Measurements from ENCODE around the gene FBXW9. TPM values are rescaled to one million over a fixed set of nuclear protein-coding genes. Genes with fewer than 3 reads are reported as not detected.

The FBXW9 gene
- total and polyA plus RNA-seq, 2 of the 13 experiments (the other 11 are each of a cell fraction or from before 2014, with no cell fraction given), result 5.7 to 6.1 TPM

GRCh38 chr19:12641456-12641855 is 55.0 kb downstream of the FBXW9 start (continued):
- TF ChIP-seq, protein P1, sequence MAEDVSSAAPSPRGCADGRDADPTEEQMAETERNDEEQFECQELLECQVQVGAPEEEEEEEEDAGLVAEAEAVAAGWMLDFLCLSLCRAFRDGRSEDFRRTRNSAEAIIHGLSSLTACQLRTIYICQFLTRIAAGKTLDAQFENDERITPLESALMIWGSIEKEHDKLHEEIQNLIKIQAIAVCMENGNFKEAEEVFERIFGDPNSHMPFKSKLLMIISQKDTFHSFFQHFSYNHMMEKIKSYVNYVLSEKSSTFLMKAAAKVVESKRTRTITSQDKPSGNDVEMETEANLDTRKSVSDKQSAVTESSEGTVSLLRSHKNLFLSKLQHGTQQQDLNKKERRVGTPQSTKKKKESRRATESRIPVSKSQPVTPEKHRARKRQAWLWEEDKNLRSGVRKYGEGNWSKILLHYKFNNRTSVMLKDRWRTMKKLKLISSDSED (CRISPR knock-in tag; IDR thresholded peaks at IDR 0.05), result no peak
- TF ChIP-seq FOSL1 (CRISPR knock-in tag; IDR thresholded peaks at IDR 0.05; ENCODE audit: borderline replicate concordance) (no peak), ASH2L (IDR thresholded peaks at IDR 0.05; ENCODE audit: insufficient read length, low read depth, low read length) (no peak), TCF7L2 (IDR thresholded peaks at IDR 0.05; ENCODE audit: low read depth, low read length) (no peak), SETDB1 (CRISPR knock-in tag; IDR thresholded peaks at IDR 0.05; ENCODE audit: borderline replicate concordance) (no peak), YEATS4 (CRISPR knock-in tag; IDR thresholded peaks at IDR 0.05; ENCODE audit: borderline replicate concordance) (no peak), MAFG (CRISPR knock-in tag; IDR thresholded peaks at IDR 0.05) (no peak), ZNF616 (CRISPR knock-in tag; IDR thresholded peaks at IDR 0.05; ENCODE audit: low read depth) (no peak), TRIM24 (CRISPR knock-in tag; IDR thresholded peaks at IDR 0.05) (no peak), ZNF501 (CRISPR knock-in tag; IDR thresholded peaks at IDR 0.05) (no peak), ZNF790 (CRISPR knock-in tag; IDR thresholded peaks at IDR 0.05; ENCODE audit: borderline replicate concordance) (no peak)
- TF ChIP-seq, protein P2, sequence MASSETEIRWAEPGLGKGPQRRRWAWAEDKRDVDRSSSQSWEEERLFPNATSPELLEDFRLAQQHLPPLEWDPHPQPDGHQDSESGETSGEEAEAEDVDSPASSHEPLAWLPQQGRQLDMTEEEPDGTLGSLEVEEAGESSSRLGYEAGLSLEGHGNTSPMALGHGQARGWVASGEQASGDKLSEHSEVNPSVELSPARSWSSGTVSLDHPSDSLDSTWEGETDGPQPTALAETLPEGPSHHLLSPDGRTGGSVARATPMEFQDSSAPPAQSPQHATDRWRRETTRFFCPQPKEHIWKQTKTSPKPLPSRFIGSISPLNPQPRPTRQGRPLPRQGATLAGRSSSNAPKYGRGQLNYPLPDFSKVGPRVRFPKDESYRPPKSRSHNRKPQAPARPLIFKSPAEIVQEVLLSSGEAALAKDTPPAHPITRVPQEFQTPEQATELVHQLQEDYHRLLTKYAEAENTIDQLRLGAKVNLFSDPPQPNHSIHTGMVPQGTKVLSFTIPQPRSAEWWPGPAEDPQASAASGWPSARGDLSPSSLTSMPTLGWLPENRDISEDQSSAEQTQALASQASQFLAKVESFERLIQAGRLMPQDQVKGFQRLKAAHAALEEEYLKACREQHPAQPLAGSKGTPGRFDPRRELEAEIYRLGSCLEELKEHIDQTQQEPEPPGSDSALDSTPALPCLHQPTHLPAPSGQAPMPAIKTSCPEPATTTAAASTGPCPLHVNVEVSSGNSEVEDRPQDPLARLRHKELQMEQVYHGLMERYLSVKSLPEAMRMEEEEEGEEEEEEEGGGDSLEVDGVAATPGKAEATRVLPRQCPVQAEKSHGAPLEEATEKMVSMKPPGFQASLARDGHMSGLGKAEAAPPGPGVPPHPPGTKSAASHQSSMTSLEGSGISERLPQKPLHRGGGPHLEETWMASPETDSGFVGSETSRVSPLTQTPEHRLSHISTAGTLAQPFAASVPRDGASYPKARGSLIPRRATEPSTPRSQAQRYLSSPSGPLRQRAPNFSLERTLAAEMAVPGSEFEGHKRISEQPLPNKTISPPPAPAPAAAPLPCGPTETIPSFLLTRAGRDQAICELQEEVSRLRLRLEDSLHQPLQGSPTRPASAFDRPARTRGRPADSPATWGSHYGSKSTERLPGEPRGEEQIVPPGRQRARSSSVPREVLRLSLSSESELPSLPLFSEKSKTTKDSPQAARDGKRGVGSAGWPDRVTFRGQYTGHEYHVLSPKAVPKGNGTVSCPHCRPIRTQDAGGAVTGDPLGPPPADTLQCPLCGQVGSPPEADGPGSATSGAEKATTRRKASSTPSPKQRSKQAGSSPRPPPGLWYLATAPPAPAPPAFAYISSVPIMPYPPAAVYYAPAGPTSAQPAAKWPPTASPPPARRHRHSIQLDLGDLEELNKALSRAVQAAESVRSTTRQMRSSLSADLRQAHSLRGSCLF (CRISPR knock-in tag; IDR thresholded peaks at IDR 0.05; ENCODE audit: borderline replicate concordance), result no peak
